HepG2 (cell line): ENCODE data around the gene CCT3. TPM values are rescaled to one million over a fixed set of nuclear protein-coding genes. Genes with fewer than 3 reads are reported as not detected.
A peak's percentile ranks its signal among the peaks of the same experiment; 100 is the strongest.

ENCODE experiments used
- ARNTL ChIP-seq: sonication (generic); formaldehyde crosslinking; IDR thresholded peaks from 2 replicates; pipeline ENCODE4 v1.4.0; 2020; ENCODE audit warnings: mild to moderate bottlenecking, missing genetic modification reagents
- DMTF1 ChIP-seq: sonication (generic); formaldehyde crosslinking; IDR thresholded peaks from 2 replicates; pipeline ENCODE4 v1.4.0; 2020; ENCODE audit warnings: mild to moderate bottlenecking, missing genetic modification reagents
- ESRRA ChIP-seq: sonication (generic); formaldehyde crosslinking; IDR thresholded peaks from 2 replicates; pipeline ENCODE4 v1.5.1; 2020; ENCODE audit warnings: mild to moderate bottlenecking, low read depth, missing genetic modification reagents
- FOXK1 ChIP-seq: sonication (generic); formaldehyde crosslinking; IDR thresholded peaks from 2 replicates; pipeline ENCODE4 v1.4.0; 2020; ENCODE audit warnings: low read depth, missing genetic modification reagents, borderline replicate concordance
- HHEX ChIP-seq: IDR thresholded peaks from 2 replicates; pipeline ENCODE4 v1.6.1; 2016; ENCODE audit warnings: control low read depth
- HINFP ChIP-seq: sonication (generic); formaldehyde crosslinking; IDR thresholded peaks from 2 replicates; pipeline ENCODE4 v1.4.0; 2020; ENCODE audit warnings: low read depth, mild to moderate bottlenecking, missing genetic modification reagents
- MAFG ChIP-seq: sonication (generic); formaldehyde crosslinking; IDR thresholded peaks from 2 replicates; pipeline ENCODE4 v1.5.1; 2020; ENCODE audit warnings: mild to moderate bottlenecking, missing genetic modification reagents
- MBNL3 ChIP-seq: fragments of 250-450 bp; sonication (Bioruptor Pico); conservative IDR thresholded peaks from 2 replicates; pipeline ENCODE4 v1.8.0; 2022; ENCODE audit warnings: mild to moderate bottlenecking, inconsistent platforms
- RXRB ChIP-seq: IDR thresholded peaks from 2 replicates; pipeline ENCODE4 v1.6.1; 2016; ENCODE audit warnings: borderline replicate concordance, missing genetic modification reagents, missing compliant biosample characterization
- TEAD3 ChIP-seq: optimal IDR thresholded peaks from 2 replicates; pipeline ENCODE3; 2016; ENCODE audit warnings: borderline replicate concordance
- ZBTB14 ChIP-seq: sonication (generic); formaldehyde crosslinking; IDR thresholded peaks from 2 replicates; pipeline ENCODE4 v1.4.0; 2020; ENCODE audit warnings: missing genetic modification reagents
- ZBTB49 ChIP-seq: sonication (generic); formaldehyde crosslinking; IDR thresholded peaks from 2 replicates; pipeline ENCODE4 v1.4.0; 2020; ENCODE audit warnings: missing genetic modification reagents, borderline replicate concordance
- ZNF275 ChIP-seq: sonication (generic); formaldehyde crosslinking; IDR thresholded peaks from 2 replicates; pipeline ENCODE4 v1.8.0; 2022; ENCODE audit warnings: missing genetic modification reagents, mild to moderate bottlenecking, inconsistent platforms, borderline replicate concordance
- ZNF280B ChIP-seq: sonication (generic); formaldehyde crosslinking; IDR thresholded peaks from 2 replicates; pipeline ENCODE4 v1.5.0; 2020; ENCODE audit warnings: missing genetic modification reagents, mild to moderate bottlenecking, borderline replicate concordance
- ZNF33A ChIP-seq: sonication (generic); formaldehyde crosslinking; IDR thresholded peaks from 2 replicates; pipeline ENCODE4 v1.5.1; 2020; ENCODE audit warnings: missing genetic modification reagents, mild to moderate bottlenecking, moderate library complexity, borderline replicate concordance
- ZNF343 ChIP-seq: sonication (generic); formaldehyde crosslinking; IDR thresholded peaks from 2 replicates; pipeline ENCODE4 v1.4.0; 2020; ENCODE audit warnings: mild to moderate bottlenecking, missing genetic modification reagents
- ZNF350 ChIP-seq: sonication (generic); formaldehyde crosslinking; IDR thresholded peaks from 2 replicates; pipeline ENCODE4 v1.4.0; 2020; ENCODE audit warnings: mild to moderate bottlenecking, low read depth, missing genetic modification reagents, borderline replicate concordance
- ZNF615 ChIP-seq: sonication (generic); formaldehyde crosslinking; IDR thresholded peaks from 2 replicates; pipeline ENCODE4 v1.5.0; 2020; ENCODE audit warnings: mild to moderate bottlenecking, missing genetic modification reagents, borderline replicate concordance
- ZNF775 ChIP-seq: sonication (generic); formaldehyde crosslinking; IDR thresholded peaks from 2 replicates; pipeline ENCODE4 v1.4.0; 2020; ENCODE audit warnings: missing genetic modification reagents, mild to moderate bottlenecking, moderate library complexity, borderline replicate concordance
- polyA plus RNA-seq, 8 experiments: library from polyadenylated mRNA; depleted of rRNA in 3 of 8; stranded (reverse) in 7 of 8; unstranded in 1 of 8; fragments of >200 nt; fragmentation: Illumina TruSeq in 4 of 8; extraction: Trizol in 4 of 8; gene quantifications; 2 replicates each; pipeline versions ENCODE4 v1.2.1 to v1.2.3, GENCODE V29; 2011 to 2016; ENCODE audit warnings: low read depth in 4 of 8, missing spikeins in 1 of 8, mixed read lengths in 1 of 8; ENCODE audit not compliant: insufficient read depth in 1 of 8
- total RNA-seq, 5 experiments: library from RNA; depleted of rRNA; stranded (reverse); fragments of >200 nt; fragmentation: Illumina TruSeq; extraction: Trizol; gene quantifications; 2 replicates each; pipeline ENCODE4 v1.2.3, GENCODE V29; 2016; ENCODE audit warnings: low read depth in 1 of 5

Gene CCT3
- total and polyA plus RNA-seq, 2 of the 13 experiments (the other 11 are each of a cell fraction or from before 2014, with no cell fraction given), result 319 to 615 TPM

- TF ChIP-seq HINFP (CRISPR knock-in tag) (no peak), ZNF275 (CRISPR knock-in tag) (no peak; the same call in 1 of the 2 replicates), MBNL3 (no peak), ZNF33A (no peak), ZBTB14 (CRISPR knock-in tag) (no peak), MAFG (no peak), ZNF280B (CRISPR knock-in tag) (0 out of 2 replicates have a peak, but pooled peaks have one; percentile 30), ZNF343 (CRISPR knock-in tag) (no peak), FOXK1 (no peak), ZNF350 (no peak), DMTF1 (CRISPR knock-in tag) (no peak), RXRB (no peak; the same call in 1 of the 2 replicates), ARNTL (CRISPR knock-in tag) (no peak), ZNF615 (CRISPR knock-in tag) (peak; percentile 19; the same call in 1 of the 2 replicates), HHEX (CRISPR knock-in tag) (no peak), ESRRA (CRISPR knock-in tag) (no peak), ZNF775 (CRISPR knock-in tag) (no peak), ZBTB49 (CRISPR knock-in tag) (no peak), TEAD3 (CRISPR knock-in tag) (no peak)
Measured at GRCh38 chr1:156368157-156368658, 30.1 kb upstream of the CCT3 start (continued).
